ENCODE results near the gene NCF1.
"Not testable (repeated sequence)": the region's sequence is repeated elsewhere in the genome, so short reads cannot be mapped to it uniquely, and the experiment has no call there.

- TF ChIP-seq, protein P1, sequence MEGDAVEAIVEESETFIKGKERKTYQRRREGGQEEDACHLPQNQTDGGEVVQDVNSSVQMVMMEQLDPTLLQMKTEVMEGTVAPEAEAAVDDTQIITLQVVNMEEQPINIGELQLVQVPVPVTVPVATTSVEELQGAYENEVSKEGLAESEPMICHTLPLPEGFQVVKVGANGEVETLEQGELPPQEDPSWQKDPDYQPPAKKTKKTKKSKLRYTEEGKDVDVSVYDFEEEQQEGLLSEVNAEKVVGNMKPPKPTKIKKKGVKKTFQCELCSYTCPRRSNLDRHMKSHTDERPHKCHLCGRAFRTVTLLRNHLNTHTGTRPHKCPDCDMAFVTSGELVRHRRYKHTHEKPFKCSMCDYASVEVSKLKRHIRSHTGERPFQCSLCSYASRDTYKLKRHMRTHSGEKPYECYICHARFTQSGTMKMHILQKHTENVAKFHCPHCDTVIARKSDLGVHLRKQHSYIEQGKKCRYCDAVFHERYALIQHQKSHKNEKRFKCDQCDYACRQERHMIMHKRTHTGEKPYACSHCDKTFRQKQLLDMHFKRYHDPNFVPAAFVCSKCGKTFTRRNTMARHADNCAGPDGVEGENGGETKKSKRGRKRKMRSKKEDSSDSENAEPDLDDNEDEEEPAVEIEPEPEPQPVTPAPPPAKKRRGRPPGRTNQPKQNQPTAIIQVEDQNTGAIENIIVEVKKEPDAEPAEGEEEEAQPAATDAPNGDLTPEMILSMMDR (IDR thresholded peaks at IDR 0.05; ENCODE audit: low read depth, low read length, poor library complexity, severe bottlenecking), result not testable (repeated sequence)
- not testable (repeated sequence) for TF ChIP-seq EZH2phosphoT487 (IDR thresholded peaks at IDR 0.05; ENCODE audit: borderline replicate concordance, low read length)
These were observed 1.3 kb downstream of the NCF1 start for GRCh38 chr7:74775111-74775510.
